HEK293 (cell line): Measurements from ENCODE around the gene EEFSEC.

Experiments used
- CTCF ChIP-seq: fragments of 450-650 bp; formaldehyde crosslinking; IDR thresholded peaks from 2 replicates; pipeline ENCODE4 v1.5.1; 2016; ENCODE audit warnings: missing biosample characterization, missing genetic modification characterization
- MEIS1 ChIP-seq: sonication (generic); formaldehyde crosslinking; IDR thresholded peaks from 2 replicates; pipeline ENCODE4 v1.8.1; 2022; ENCODE audit warnings: missing genetic modification reagents, mild to moderate bottlenecking, borderline replicate concordance
- SALL2 ChIP-seq: fragments of 450-650 bp; formaldehyde crosslinking; IDR thresholded peaks from 2 replicates; pipeline ENCODE4 v1.5.0; 2017; ENCODE audit warnings: missing biosample characterization, mild to moderate bottlenecking, missing genetic modification characterization, borderline replicate concordance
- ZNF146 ChIP-seq: fragments of 450-650 bp; formaldehyde crosslinking; IDR thresholded peaks from 2 replicates; pipeline ENCODE4 v1.5.1; 2016; ENCODE audit warnings: missing biosample characterization, missing genetic modification characterization

- TF ChIP-seq SALL2 (tag by site-specific recombination) (no peak), ZNF146 (tag by site-specific recombination) (no peak), CTCF (tag by site-specific recombination) (no peak), MEIS1 (no peak)
These were observed 219.0 kb downstream of the EEFSEC start for GRCh38 chr3:128372281-128372680.
